Measurements from ENCODE around the gene GSKIP. TPM values are rescaled to one million over a fixed set of nuclear protein-coding genes. Genes with fewer than 3 reads are reported as not detected.

Gene GSKIP
- total and polyA plus RNA-seq, 2 experiments from 2014 or later, result 34.0 to 46.6 TPM

- WGBS (ENCODE audit: low lambda C conversion rate, missing lambda C conversion rate), result 86% methylated on average over 12 of the region's 12 CpGs
- no peak overlapping the region for H3K4me2 ChIP-seq
These were observed 45.3 kb downstream of the GSKIP start for GRCh38 chr14:96408608-96409007.

DNA sequence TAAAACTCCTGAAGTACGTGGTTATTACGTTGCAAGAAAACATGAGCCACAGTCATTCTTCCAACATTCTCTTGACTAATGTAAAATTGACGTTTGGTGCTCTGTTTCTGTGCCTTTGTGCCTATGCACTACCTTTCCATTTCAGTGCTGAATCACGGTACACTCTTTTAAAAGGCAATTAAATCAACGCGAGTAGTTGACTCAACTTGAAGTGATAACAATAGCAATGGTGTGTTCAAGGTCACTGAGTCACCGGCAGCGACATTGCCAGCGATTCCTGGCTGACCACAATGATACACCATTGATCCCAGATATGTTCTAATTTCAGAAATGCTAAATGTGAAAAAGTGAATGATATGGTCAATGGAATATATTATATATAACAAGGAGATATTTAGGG is 46.4 kb downstream of the GSKIP start:
- Histone ChIP-seq H3K27me3 (no peaks in the 10 kb centered on the region), H3K27ac (no peak overlapping the region), H3K9me2 (replicated peaks; ENCODE audit: insufficient read depth) (no peaks in the 10 kb centered on the region), H3K79me2 (no peaks in the 10 kb centered on the region), H3K4me2 (no peak overlapping the region), H3K4me3 (no peak overlapping the region), H3K4me1 (ENCODE audit: insufficient read depth) (no peaks in the 10 kb centered on the region), H2AFZ (no peak overlapping the region), H4K20me1 (ENCODE audit: insufficient read depth, poor library complexity, severe bottlenecking) (no peaks in the 10 kb centered on the region), H3K9me3 (ENCODE audit: low read depth) (no peaks in the 10 kb centered on the region), H3K36me3 (replicated peaks; ENCODE audit: insufficient read depth, low read depth) (no peaks in the 10 kb centered on the region)
- TF ChIP-seq EZH2 (IDR thresholded peaks at IDR 0.05; ENCODE audit: borderline replicate concordance) (no peak), EZH2phosphoT487 (IDR thresholded peaks at IDR 0.05; ENCODE audit: low read depth, severe bottlenecking, unreplicated experiment) (no peak)
- TF ChIP-seq, protein P1, sequence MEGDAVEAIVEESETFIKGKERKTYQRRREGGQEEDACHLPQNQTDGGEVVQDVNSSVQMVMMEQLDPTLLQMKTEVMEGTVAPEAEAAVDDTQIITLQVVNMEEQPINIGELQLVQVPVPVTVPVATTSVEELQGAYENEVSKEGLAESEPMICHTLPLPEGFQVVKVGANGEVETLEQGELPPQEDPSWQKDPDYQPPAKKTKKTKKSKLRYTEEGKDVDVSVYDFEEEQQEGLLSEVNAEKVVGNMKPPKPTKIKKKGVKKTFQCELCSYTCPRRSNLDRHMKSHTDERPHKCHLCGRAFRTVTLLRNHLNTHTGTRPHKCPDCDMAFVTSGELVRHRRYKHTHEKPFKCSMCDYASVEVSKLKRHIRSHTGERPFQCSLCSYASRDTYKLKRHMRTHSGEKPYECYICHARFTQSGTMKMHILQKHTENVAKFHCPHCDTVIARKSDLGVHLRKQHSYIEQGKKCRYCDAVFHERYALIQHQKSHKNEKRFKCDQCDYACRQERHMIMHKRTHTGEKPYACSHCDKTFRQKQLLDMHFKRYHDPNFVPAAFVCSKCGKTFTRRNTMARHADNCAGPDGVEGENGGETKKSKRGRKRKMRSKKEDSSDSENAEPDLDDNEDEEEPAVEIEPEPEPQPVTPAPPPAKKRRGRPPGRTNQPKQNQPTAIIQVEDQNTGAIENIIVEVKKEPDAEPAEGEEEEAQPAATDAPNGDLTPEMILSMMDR (IDR thresholded peaks at IDR 0.05; ENCODE audit: poor library complexity), result no peak
- DNase-seq (ENCODE audit: low spot score), result no peak
- 79% methylated on average over 9 of the region's 9 CpGs for WGBS (ENCODE audit: low lambda C conversion rate, missing lambda C conversion rate)

More at GRCh38 chr14:96408608-96409007, 45.3 kb downstream of the GSKIP start:
- Histone ChIP-seq H3K27me3 (no peaks in the 10 kb centered on the region), H3K9me2 (replicated peaks; ENCODE audit: insufficient read depth) (no peaks in the 10 kb centered on the region), H3K9me3 (ENCODE audit: low read depth) (no peaks in the 10 kb centered on the region), H3K4me1 (ENCODE audit: insufficient read depth) (no peaks in the 10 kb centered on the region), H3K79me2 (no peaks in the 10 kb centered on the region), H3K4me3 (no peak overlapping the region), H3K27ac (no peak overlapping the region), H3K36me3 (replicated peaks; ENCODE audit: insufficient read depth, low read depth) (no peaks in the 10 kb centered on the region), H4K20me1 (ENCODE audit: insufficient read depth, poor library complexity, severe bottlenecking) (no peaks in the 10 kb centered on the region), H2AFZ (no peak overlapping the region)
- TF ChIP-seq EZH2phosphoT487 (IDR thresholded peaks at IDR 0.05; ENCODE audit: low read depth, severe bottlenecking, unreplicated experiment) (no peak), EZH2 (IDR thresholded peaks at IDR 0.05; ENCODE audit: borderline replicate concordance) (no peak)
- TF ChIP-seq, protein P1 (IDR thresholded peaks at IDR 0.05; ENCODE audit: poor library complexity), result no peak
- DNase-seq (ENCODE audit: low spot score), result no peak

- Histone ChIP-seq H3K4me1 (ENCODE audit: insufficient read depth) (no peaks in the 10 kb centered on the region), H3K4me3 (no peak overlapping the region), H2AFZ (no peak overlapping the region), H4K20me1 (ENCODE audit: insufficient read depth, poor library complexity, severe bottlenecking) (no peaks in the 10 kb centered on the region), H3K36me3 (replicated peaks; ENCODE audit: insufficient read depth, low read depth) (no peaks in the 10 kb centered on the region), H3K79me2 (no peaks in the 10 kb centered on the region), H3K27ac (no peak overlapping the region), H3K9me2 (replicated peaks; ENCODE audit: insufficient read depth) (no peaks in the 10 kb centered on the region), H3K27me3 (no peaks in the 10 kb centered on the region), H3K4me2 (no peak overlapping the region), H3K9me3 (ENCODE audit: low read depth) (no peaks in the 10 kb centered on the region)
- DNase-seq (ENCODE audit: low spot score), result no peak
- TF ChIP-seq, protein P1 (IDR thresholded peaks at IDR 0.05; ENCODE audit: poor library complexity), result no peak
- no peak for TF ChIP-seq EZH2phosphoT487 (IDR thresholded peaks at IDR 0.05; ENCODE audit: low read depth, severe bottlenecking, unreplicated experiment)
- TF ChIP-seq EZH2 (IDR thresholded peaks at IDR 0.05; ENCODE audit: borderline replicate concordance), result no peak
- WGBS (ENCODE audit: low lambda C conversion rate, missing lambda C conversion rate), result 95% methylated on average over 4 of the region's 4 CpGs
These were observed 46.8 kb downstream of the GSKIP start for GRCh38 chr14:96410119-96410518.

GRCh38 chr14:96413526-96413925 is 50.2 kb downstream of the GSKIP start:
- Histone ChIP-seq H3K27ac (no peak overlapping the region), H3K9me2 (replicated peaks; ENCODE audit: insufficient read depth) (no peaks in the 10 kb centered on the region), H3K79me2 (no peaks in the 10 kb centered on the region), H4K20me1 (ENCODE audit: insufficient read depth, poor library complexity, severe bottlenecking) (no peaks in the 10 kb centered on the region), H3K9me3 (ENCODE audit: low read depth) (no peaks in the 10 kb centered on the region), H3K4me2 (no peak overlapping the region), H2AFZ (no peak overlapping the region), H3K4me3 (no peak overlapping the region), H3K27me3 (no peaks in the 10 kb centered on the region), H3K4me1 (ENCODE audit: insufficient read depth) (no peaks in the 10 kb centered on the region), H3K36me3 (replicated peaks; ENCODE audit: insufficient read depth, low read depth) (no peaks in the 10 kb centered on the region)
- DNase-seq (ENCODE audit: low spot score), result no peak
- TF ChIP-seq, protein P1 (IDR thresholded peaks at IDR 0.05; ENCODE audit: poor library complexity), result no peak
- TF ChIP-seq EZH2phosphoT487 (IDR thresholded peaks at IDR 0.05; ENCODE audit: low read depth, severe bottlenecking, unreplicated experiment) (no peak), EZH2 (IDR thresholded peaks at IDR 0.05; ENCODE audit: borderline replicate concordance) (no peak)
- WGBS (ENCODE audit: low lambda C conversion rate, missing lambda C conversion rate), result 87% methylated on average over 5 of the region's 5 CpGs
